GM21515 (cell line): ENCODE results near the gene NUTM2G.
"Not testable (repeated sequence)": the region's sequence is repeated elsewhere in the genome, so short reads cannot be mapped to it uniquely, and the experiment has no call there.

ENCODE experiments used
- ATAC-seq: cut with Tn5 transposase; IDR thresholded peaks from one replicate; pipeline ENCODE4 v1.9.1; 2021; ENCODE audit not compliant: unreplicated experiment

The NUTM2G gene

GRCh38 chr9:96928543-96928942 is at the start of gene NUTM2G:
Gene NUTM2G, plus strand, starts transcription at chr9:96928843. Its CDS starts 182 bp downstream, at chr9:96929025.
- ATAC-seq, result not testable (repeated sequence)

- no peak for ATAC-seq
These were observed 44.7 kb upstream of the NUTM2G start for GRCh38 chr9:96883922-96884321.

GRCh38 chr9:96884443-96884842 is 44.2 kb upstream of the NUTM2G start:
- ATAC-seq, result no peak

- no peak for ATAC-seq
These were observed 43.2 kb upstream of the NUTM2G start for GRCh38 chr9:96885424-96885823.

GRCh38 chr9:96888591-96888990 is 40.1 kb upstream of the NUTM2G start:
- no peak for ATAC-seq

GRCh38 chr9:96892131-96892530 is 36.5 kb upstream of the NUTM2G start:
- ATAC-seq, result no peak

GRCh38 chr9:96900010-96900409 is 28.6 kb upstream of the NUTM2G start:
- ATAC-seq, result not testable (repeated sequence)

- ATAC-seq, result not testable (repeated sequence)
These were observed 23.5 kb upstream of the NUTM2G start for GRCh38 chr9:96904947-96905722.

- ATAC-seq, result not testable (repeated sequence)
These were observed 20.2 kb upstream of the NUTM2G start for GRCh38 chr9:96908479-96908878.

GRCh38 chr9:96915539-96915938 is 13.1 kb upstream of the NUTM2G start:
- not testable (repeated sequence) for ATAC-seq

- ATAC-seq, result not testable (repeated sequence)
These were observed 12.1 kb upstream of the NUTM2G start for GRCh38 chr9:96916531-96916930.

GRCh38 chr9:96918550-96918949 is 10.1 kb upstream of the NUTM2G start:
- not testable (repeated sequence) for ATAC-seq

- ATAC-seq, result not testable (repeated sequence)
These were observed 7.8 kb upstream of the NUTM2G start for GRCh38 chr9:96920803-96921202.

GRCh38 chr9:96925587-96925986 is 3.1 kb upstream of the NUTM2G start:
- not testable (repeated sequence) for ATAC-seq

GRCh38 chr9:96931665-96932064 is 3.0 kb downstream of the NUTM2G start:
- not testable (repeated sequence) for ATAC-seq

GRCh38 chr9:96934097-96934496 is 5.5 kb downstream of the NUTM2G start:
- ATAC-seq, result not testable (repeated sequence)

GRCh38 chr9:96934706-96935105 is 6.1 kb downstream of the NUTM2G start:
- not testable (repeated sequence) for ATAC-seq

GRCh38 chr9:96935401-96935800 is 6.8 kb downstream of the NUTM2G start:
- not testable (repeated sequence) for ATAC-seq

- not testable (repeated sequence) for ATAC-seq
These were observed 8.8 kb downstream of the NUTM2G start for GRCh38 chr9:96937442-96937841.

GRCh38 chr9:96938957-96939665 is 10.5 kb downstream of the NUTM2G start:
- ATAC-seq, result not testable (repeated sequence)

- ATAC-seq, result peak; percentile 52
These were observed 12.3 kb downstream of the NUTM2G start for GRCh38 chr9:96940982-96941381.

- not testable (repeated sequence) for ATAC-seq
These were observed 13.0 kb downstream of the NUTM2G start for GRCh38 chr9:96941628-96942027.
